Lung (tissue), 12 donors: ENCODE measurements around the gene SOX14. TPM values are rescaled to one million over a fixed set of nuclear protein-coding genes. Genes with fewer than 3 reads are reported as not detected.

ENCODE experiments used
- ATAC-seq: fragments of 200-7000 bp; cut with Tn5 transposase; one replicate; pipeline ENCODE4 v1.9.1; 2020; ENCODE audit warnings: moderate number of reproducible peaks; ENCODE audit not compliant: insufficient read depth, low FRiP score
- DNase-seq, 3 donors: peaks; one replicate each; pipeline ENCODE4 v3.0.0-alpha.2; 2013 to 2017
- H3K27ac ChIP-seq, 2 donors: one replicate each; pipeline ENCODE4 v1.5.1; 2013; ENCODE audit warnings: mild to moderate bottlenecking in 2 of 2, moderate library complexity in 2 of 2, control low read depth in 1 of 2, inconsistent platforms in 1 of 2, low read depth in 1 of 2, low read length in 1 of 2
- H3K27me3 ChIP-seq, 3 donors: one replicate each; pipeline ENCODE4 v1.5.1; 2013; ENCODE audit warnings: low read length in 2 of 3; ENCODE audit not compliant: control insufficient read depth in 3 of 3, insufficient read depth in 3 of 3
- H3K36me3 ChIP-seq, 4 donors: one replicate each; pipeline ENCODE4 v1.5.1; 2013; ENCODE audit warnings: low read length in 4 of 4, mild to moderate bottlenecking in 1 of 4, moderate library complexity in 1 of 4; ENCODE audit not compliant: control insufficient read depth in 4 of 4, insufficient read depth in 4 of 4
- H3K4me1 ChIP-seq, 5 donors: one replicate each; pipeline ENCODE4 v1.5.1; 2013; ENCODE audit warnings: low read length in 5 of 5, mild to moderate bottlenecking in 2 of 5, moderate library complexity in 1 of 5; ENCODE audit not compliant: control insufficient read depth in 5 of 5, insufficient read depth in 5 of 5
- H3K4me3 ChIP-seq: one replicate; pipeline ENCODE4 v1.5.1; 2013; ENCODE audit warnings: mild to moderate bottlenecking, control low read depth, moderate library complexity
- H3K9ac ChIP-seq, 2 donors: one replicate each; pipeline ENCODE4 v1.5.1; 2013; ENCODE audit warnings: low read length in 2 of 2, control low read depth in 1 of 2; ENCODE audit not compliant: insufficient read depth in 1 of 2
- H3K9me3 ChIP-seq, 4 donors: one replicate each; pipeline ENCODE4 v1.5.1; 2013; ENCODE audit warnings: low read length in 3 of 4, mild to moderate bottlenecking in 1 of 4, moderate library complexity in 1 of 4; ENCODE audit not compliant: control insufficient read depth in 4 of 4, insufficient read depth in 3 of 4
- CTCF ChIP-seq: IDR thresholded peaks from 2 replicates; pipeline ENCODE4 v1.5.1; 2012; ENCODE audit warnings: mild to moderate bottlenecking; ENCODE audit errors: control extremely low read depth, extremely low read depth
- WGBS, 2 donors: extraction: QIAGEN DNeasy Blood & Tissue Kit; methylation state at CpG; one replicate each; pipeline ENCODE4 v1.1.7; 2013; 5-methylcytosine and 5-hydroxymethylcytosine counted together
- polyA plus RNA-seq, 2 donors: library from polyadenylated mRNA; stranded (reverse); fragments of 200-250 nt; gene quantifications; one replicate each; pipeline ENCODE4 v1.2.1, GENCODE V29; 2013
- total RNA-seq, 2 donors: library from RNA; depleted of rRNA in 1 of 2; stranded (reverse); fragments of >200 nt in 1 of 2; gene quantifications; one replicate each; pipeline ENCODE4 v1.2.1, GENCODE V29; 2014 to 2021
- donor health status: control.
- donor health status: control.
- donor health status: Bipolar disorder and iron deficiency.
- donor health status: healthy.
- donor health status: DM: yes; HTN: yes; CAD: no.

The SOX14 gene
- total and polyA plus RNA-seq, 4 donors, result not detected

GRCh38 chr3:137738710-137739109 lies 25.4 kb upstream of the SOX14 start:
- H3K4me1 ChIP-seq, result no peaks in the 10 kb centered on the region
- no peak for TF ChIP-seq CTCF

GRCh38 chr3:137743608-137744007 lies 20.5 kb upstream of the SOX14 start:
- H3K27me3 ChIP-seq, result peaks cover 0 to 5% (median 0%) of the 10 kb centered on the region in 3 donors
- H3K27ac ChIP-seq, result no peak overlapping the region
- H3K9me3 ChIP-seq, result peaks cover 0 to 4% (median 0%) of the 10 kb centered on the region in 4 donors
- no peak overlapping the region for H3K9ac ChIP-seq
- 82 to 88% methylated on average over 2 of the region's 2 CpGs for WGBS, 2 donors
- ATAC-seq, result no peak
- no peak overlapping the region for H3K4me3 ChIP-seq
- TF ChIP-seq CTCF, result no peak
- no peaks in the 10 kb centered on the region for H3K4me1 ChIP-seq
- no peaks in the 10 kb centered on the region for H3K36me3 ChIP-seq
- DNase-seq, result no peak

More at GRCh38 chr3:137738710-137739109, 25.4 kb upstream of the SOX14 start:
- no peak for ATAC-seq
- Histone ChIP-seq H3K4me3 (no peak overlapping the region), H3K9me3 (peaks cover 0 to 20% (median 15%) of the 10 kb centered on the region in 4 donors), H3K27me3 (no peaks in the 10 kb centered on the region), H3K9ac (no peak overlapping the region), H3K36me3 (no peaks in the 10 kb centered on the region), H3K27ac (no peak overlapping the region)
- no peak for DNase-seq

- Histone ChIP-seq H3K4me3 (no peak overlapping the region), H3K4me1 (no peaks in the 10 kb centered on the region), H3K27ac (no peak overlapping the region), H3K27me3 (peaks cover 0 to 5% (median 0%) of the 10 kb centered on the region in 3 donors), H3K9ac (no peak overlapping the region), H3K36me3 (no peaks in the 10 kb centered on the region), H3K9me3 (peaks cover 0 to 3% (median 0%) of the 10 kb centered on the region in 4 donors)
- no peak for DNase-seq
- WGBS, 2 donors, result 30 to 31% methylated on average over 3 of the region's 3 CpGs
- TF ChIP-seq CTCF, result no peak
- no peak for ATAC-seq
Observed at GRCh38 chr3:137746808-137747207, 17.3 kb upstream of the SOX14 start.

- TF ChIP-seq CTCF, result no peak
- Histone ChIP-seq H3K27ac (no peak overlapping the region), H3K4me1 (peaks cover 0 to 4% (median 0%) of the 10 kb centered on the region in 5 donors), H3K9ac (no peak overlapping the region), H3K9me3 (peaks cover 0 to 4% (median 0%) of the 10 kb centered on the region in 4 donors), H3K27me3 (peaks cover 12 to 65% (median 55%) of the 10 kb centered on the region in 3 donors), H3K36me3 (no peaks in the 10 kb centered on the region), H3K4me3 (no peak overlapping the region)
- ATAC-seq (no peak), DNase-seq (no peak)
- WGBS, 2 donors, result 29 to 30% methylated on average over 8 of the region's 8 CpGs
Observed at GRCh38 chr3:137759505-137759904, 4.6 kb upstream of the SOX14 start.
